ENCODE measurements around the gene STPG3.

STPG3 gene

GRCh38 chr9:137228506-137228967 is 22.5 kb upstream of the STPG3 start:
- no peaks in the 10 kb centered on the region for H3K36me3 ChIP-seq (ENCODE audit: control insufficient read depth, insufficient read depth, low read length)
- H3K9me3 ChIP-seq (ENCODE audit: control insufficient read depth, insufficient read depth, low read length): no peaks in the 10 kb centered on the region
- DNase-seq (ENCODE audit: low read depth, low spot score): no peak
- no peaks in the 10 kb centered on the region for H3K27me3 ChIP-seq (ENCODE audit: control insufficient read depth, insufficient read depth, low read length)
- WGBS (ENCODE audit: insufficient coverage, insufficient read length): no CpG with 5 or more reads among the region's 29 CpGs
- no peak overlapping the region for H3K27ac ChIP-seq (ENCODE audit: low read length)
- H3K4me3 ChIP-seq (ENCODE audit: low read length): no peak overlapping the region
- H3K4me1 ChIP-seq (ENCODE audit: control insufficient read depth, insufficient read depth, low read length): peaks cover 2% of the 10 kb centered on the region; the same call in 1 of the 2 replicates

GRCh38 chr9:137228968-137229896 is 21.9 kb upstream of the STPG3 start:
- Histone ChIP-seq H3K4me1 (ENCODE audit: control insufficient read depth, insufficient read depth, low read length) (peaks cover 2% of the 10 kb centered on the region; the same call in 1 of the 2 replicates), H3K27ac (ENCODE audit: low read length) (no peak overlapping the region), H3K27me3 (ENCODE audit: control insufficient read depth, insufficient read depth, low read length) (no peaks in the 10 kb centered on the region), H3K4me3 (ENCODE audit: low read length) (no peak overlapping the region), H3K9me3 (ENCODE audit: control insufficient read depth, insufficient read depth, low read length) (no peaks in the 10 kb centered on the region), H3K36me3 (ENCODE audit: control insufficient read depth, insufficient read depth, low read length) (no peaks in the 10 kb centered on the region)
- no peak for DNase-seq (ENCODE audit: low read depth, low spot score)
- no CpG with 5 or more reads among the region's 27 CpGs for WGBS (ENCODE audit: insufficient coverage, insufficient read length)

GRCh38 chr9:137229903-137230704 is 21.0 kb upstream of the STPG3 start:
- Histone ChIP-seq H3K4me3 (ENCODE audit: low read length) (no peak overlapping the region), H3K4me1 (ENCODE audit: control insufficient read depth, insufficient read depth, low read length) (peaks cover 2% of the 10 kb centered on the region; the same call in 1 of the 2 replicates), H3K27ac (ENCODE audit: low read length) (no peak overlapping the region), H3K27me3 (ENCODE audit: control insufficient read depth, insufficient read depth, low read length) (no peaks in the 10 kb centered on the region), H3K9me3 (ENCODE audit: control insufficient read depth, insufficient read depth, low read length) (no peaks in the 10 kb centered on the region), H3K36me3 (ENCODE audit: control insufficient read depth, insufficient read depth, low read length) (no peaks in the 10 kb centered on the region)
- DNase-seq (ENCODE audit: low read depth, low spot score): no peak
- WGBS (ENCODE audit: insufficient coverage, insufficient read length): no CpG with 5 or more reads among the region's 31 CpGs

- Histone ChIP-seq H3K27ac (ENCODE audit: low read length) (no peak within 1 kb of the TSS), H3K4me1 (ENCODE audit: control insufficient read depth, insufficient read depth, low read length) (peaks cover 2% of the 10 kb centered on the region; the same call in 1 of the 2 replicates), H3K27me3 (ENCODE audit: control insufficient read depth, insufficient read depth, low read length) (no peaks in the 10 kb centered on the region), H3K36me3 (ENCODE audit: control insufficient read depth, insufficient read depth, low read length) (no peaks in the 10 kb centered on the region), H3K4me3 (ENCODE audit: low read length) (no peak within 1 kb of the TSS), H3K9me3 (ENCODE audit: control insufficient read depth, insufficient read depth, low read length) (no peaks in the 10 kb centered on the region)
- no CpG with 5 or more reads among the region's 14 CpGs for WGBS (ENCODE audit: insufficient coverage, insufficient read length)
- no peak for DNase-seq (ENCODE audit: low read depth, low spot score)
Observed at GRCh38 chr9:137230705-137231371, 20.2 kb upstream of the STPG3 start, which contains the start of gene SLC34A3. Gene SLC34A3, plus strand, starts transcription at chr9:137230901. Its CDS starts 802 bp downstream, at chr9:137231703.

- Histone ChIP-seq H3K4me1 (ENCODE audit: control insufficient read depth, insufficient read depth, low read length) (peaks cover 4% of the 10 kb centered on the region), H3K9me3 (ENCODE audit: control insufficient read depth, insufficient read depth, low read length) (no peaks in the 10 kb centered on the region), H3K27ac (ENCODE audit: low read length) (no peak overlapping the region), H3K4me3 (ENCODE audit: low read length) (no peak overlapping the region), H3K27me3 (ENCODE audit: control insufficient read depth, insufficient read depth, low read length) (no peaks in the 10 kb centered on the region), H3K36me3 (ENCODE audit: control insufficient read depth, insufficient read depth, low read length) (no peaks in the 10 kb centered on the region)
- DNase-seq (ENCODE audit: low read depth, low spot score): no peak
- WGBS (ENCODE audit: insufficient coverage, insufficient read length): no CpG with 5 or more reads among the region's 23 CpGs
Observed at GRCh38 chr9:137231372-137232039, 19.6 kb upstream of the STPG3 start.

GRCh38 chr9:137232101-137232500 is 19.0 kb upstream of the STPG3 start:
- Histone ChIP-seq H3K4me1 (ENCODE audit: control insufficient read depth, insufficient read depth, low read length) (peaks cover 9% of the 10 kb centered on the region), H3K27me3 (ENCODE audit: control insufficient read depth, insufficient read depth, low read length) (no peaks in the 10 kb centered on the region), H3K36me3 (ENCODE audit: control insufficient read depth, insufficient read depth, low read length) (no peaks in the 10 kb centered on the region), H3K9me3 (ENCODE audit: control insufficient read depth, insufficient read depth, low read length) (no peaks in the 10 kb centered on the region), H3K27ac (ENCODE audit: low read length) (no peak overlapping the region), H3K4me3 (ENCODE audit: low read length) (no peak overlapping the region)
- no CpG with 5 or more reads among the region's 10 CpGs for WGBS (ENCODE audit: insufficient coverage, insufficient read length)
- no peak for DNase-seq (ENCODE audit: low read depth, low spot score)

GRCh38 chr9:137232510-137232909 is 18.6 kb upstream of the STPG3 start:
- no CpG with 5 or more reads among the region's 24 CpGs for WGBS (ENCODE audit: insufficient coverage, insufficient read length)
- Histone ChIP-seq H3K27me3 (ENCODE audit: control insufficient read depth, insufficient read depth, low read length) (no peaks in the 10 kb centered on the region), H3K4me3 (ENCODE audit: low read length) (no peak overlapping the region), H3K27ac (ENCODE audit: low read length) (no peak overlapping the region), H3K4me1 (ENCODE audit: control insufficient read depth, insufficient read depth, low read length) (peaks cover 9% of the 10 kb centered on the region), H3K9me3 (ENCODE audit: control insufficient read depth, insufficient read depth, low read length) (no peaks in the 10 kb centered on the region), H3K36me3 (ENCODE audit: control insufficient read depth, insufficient read depth, low read length) (no peaks in the 10 kb centered on the region)
- no peak for DNase-seq (ENCODE audit: low read depth, low spot score)

- H3K4me3 ChIP-seq (ENCODE audit: low read length): no peak overlapping the region
- WGBS (ENCODE audit: insufficient coverage, insufficient read length): no CpG with 5 or more reads among the region's 40 CpGs
- no peaks in the 10 kb centered on the region for H3K36me3 ChIP-seq (ENCODE audit: control insufficient read depth, insufficient read depth, low read length)
- H3K27ac ChIP-seq (ENCODE audit: low read length): no peak overlapping the region
- peaks cover 7% of the 10 kb centered on the region for H3K4me1 ChIP-seq (ENCODE audit: control insufficient read depth, insufficient read depth, low read length)
- no peaks in the 10 kb centered on the region for H3K27me3 ChIP-seq (ENCODE audit: control insufficient read depth, insufficient read depth, low read length)
- DNase-seq (ENCODE audit: low read depth, low spot score): no peak
- H3K9me3 ChIP-seq (ENCODE audit: control insufficient read depth, insufficient read depth, low read length): no peaks in the 10 kb centered on the region
Observed at GRCh38 chr9:137233143-137233980, 17.7 kb upstream of the STPG3 start.

- H3K4me3 ChIP-seq (ENCODE audit: low read length): no peak overlapping the region
- H3K27me3 ChIP-seq (ENCODE audit: control insufficient read depth, insufficient read depth, low read length): no peaks in the 10 kb centered on the region
- H3K27ac ChIP-seq (ENCODE audit: low read length): no peak overlapping the region
- H3K4me1 ChIP-seq (ENCODE audit: control insufficient read depth, insufficient read depth, low read length): peaks cover 7% of the 10 kb centered on the region
- DNase-seq (ENCODE audit: low read depth, low spot score): no peak
- H3K36me3 ChIP-seq (ENCODE audit: control insufficient read depth, insufficient read depth, low read length): no peaks in the 10 kb centered on the region
- no peaks in the 10 kb centered on the region for H3K9me3 ChIP-seq (ENCODE audit: control insufficient read depth, insufficient read depth, low read length)
- WGBS (ENCODE audit: insufficient coverage, insufficient read length): no CpG with 5 or more reads among the region's 40 CpGs
Observed at GRCh38 chr9:137234055-137234697, 16.9 kb upstream of the STPG3 start.

Measured in iPS DF 6.9 (cell line).